NCI-H2081 treated with DMSO at 0.1 percent for 48 hours (cell line): Measurements from ENCODE around the gene NRXN3.

Source experiments
- DNase-seq: peaks from one replicate; lab custom pipeline; 2025; lab: John Stamatoyannopoulos, UW

NRXN3 gene

DNA sequence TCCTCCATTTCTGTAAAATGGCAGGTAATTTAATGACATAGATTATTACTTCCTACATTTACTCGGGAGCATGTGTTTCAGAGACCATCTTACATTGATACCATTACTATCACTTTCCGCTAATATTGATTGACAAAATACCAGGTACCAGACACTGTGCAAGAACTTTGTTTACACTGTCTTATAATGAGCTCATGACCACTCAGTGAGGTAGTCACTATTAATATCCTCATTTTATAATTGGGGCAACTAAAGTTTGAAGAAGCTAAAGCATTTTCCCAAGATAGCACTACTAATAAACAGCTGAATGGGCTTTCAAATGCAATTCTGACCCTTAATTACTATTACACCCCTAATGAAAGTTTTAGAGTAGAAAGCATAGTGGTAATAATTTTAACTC lies 1306.4 kb downstream of the NRXN3 start:
- no peak for DNase-seq

DNA sequence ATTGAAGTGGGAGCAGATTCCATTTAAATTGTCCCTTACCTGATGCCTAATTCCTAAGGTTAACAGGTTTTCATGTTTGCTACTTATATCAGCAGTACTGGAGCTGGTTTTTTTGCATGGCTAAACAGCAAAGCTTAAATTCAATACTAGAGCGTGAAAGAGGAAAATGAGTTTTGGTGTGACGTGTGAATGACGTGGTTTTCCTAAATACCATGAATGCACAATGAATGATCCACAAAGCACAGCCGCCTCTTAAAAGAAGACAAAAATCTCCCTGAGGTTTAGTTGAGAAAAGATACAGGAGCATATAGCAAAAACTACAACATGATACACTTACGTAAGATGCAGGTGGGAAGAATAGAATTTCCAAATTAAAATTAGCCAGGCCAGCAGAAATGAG lies 1310.0 kb downstream of the NRXN3 start:
- no peak for DNase-seq

DNA sequence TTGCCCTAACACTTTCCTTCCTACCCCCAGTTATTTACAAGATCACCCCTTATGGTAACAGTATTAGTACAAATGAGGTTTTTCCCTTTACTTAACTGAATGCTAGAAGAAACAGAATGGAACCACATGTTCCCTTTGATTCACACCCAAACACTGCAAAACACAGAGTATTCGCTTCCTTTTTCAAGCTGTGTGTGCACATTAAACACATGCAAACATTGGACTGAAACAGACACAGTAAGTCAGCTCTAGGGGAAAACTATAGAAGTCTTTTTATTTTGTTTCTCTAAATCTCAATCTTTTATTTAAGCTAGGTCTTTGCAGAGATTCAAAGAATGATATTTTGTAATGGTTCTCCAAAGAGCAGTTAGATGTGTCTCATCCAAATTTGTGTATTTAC lies 1312.7 kb downstream of the NRXN3 start:
- no peak for DNase-seq

DNA sequence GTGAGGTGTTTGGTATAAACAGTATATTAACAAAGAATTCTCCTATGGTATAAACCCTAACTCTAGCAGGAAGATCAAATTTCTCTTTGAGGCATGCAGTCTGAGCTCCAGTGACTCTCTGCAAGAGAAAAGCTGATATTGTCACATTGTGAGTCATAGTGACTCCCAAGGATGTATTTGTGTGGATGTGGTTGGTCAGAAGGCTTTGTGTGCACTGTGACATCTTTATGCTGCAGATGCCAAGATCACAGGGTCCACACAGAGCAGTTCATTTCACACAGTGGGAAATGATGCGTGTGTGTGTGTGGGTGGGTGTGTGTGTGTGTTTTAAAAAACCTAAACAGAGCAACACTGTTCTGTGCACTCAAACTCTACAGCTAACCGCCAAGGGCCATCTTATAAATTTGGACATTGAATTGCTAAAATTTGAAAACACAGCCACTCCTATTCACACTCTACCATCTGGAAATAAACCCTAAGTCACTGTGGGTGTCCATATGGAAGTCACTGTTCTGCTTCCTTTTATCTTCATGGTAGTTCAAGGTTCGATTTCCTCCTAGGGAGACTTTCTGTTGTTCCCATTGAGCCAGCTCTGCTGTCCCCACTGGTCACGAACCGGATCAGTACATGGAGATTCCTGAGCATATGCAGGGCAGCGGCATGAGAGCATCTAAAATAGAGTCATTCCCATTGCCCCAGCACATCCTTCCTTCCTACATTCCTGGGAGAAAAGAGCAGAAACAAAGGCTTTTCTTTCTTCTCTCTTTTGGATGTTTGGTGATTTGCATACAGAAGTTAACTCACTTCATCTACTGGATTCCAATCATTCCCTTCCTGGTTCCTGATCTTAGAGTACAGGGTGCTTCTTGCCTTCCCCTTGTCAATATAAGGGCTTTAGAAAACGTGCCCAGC lies 1313.6 kb downstream of the NRXN3 start:
- no peak for DNase-seq

DNA sequence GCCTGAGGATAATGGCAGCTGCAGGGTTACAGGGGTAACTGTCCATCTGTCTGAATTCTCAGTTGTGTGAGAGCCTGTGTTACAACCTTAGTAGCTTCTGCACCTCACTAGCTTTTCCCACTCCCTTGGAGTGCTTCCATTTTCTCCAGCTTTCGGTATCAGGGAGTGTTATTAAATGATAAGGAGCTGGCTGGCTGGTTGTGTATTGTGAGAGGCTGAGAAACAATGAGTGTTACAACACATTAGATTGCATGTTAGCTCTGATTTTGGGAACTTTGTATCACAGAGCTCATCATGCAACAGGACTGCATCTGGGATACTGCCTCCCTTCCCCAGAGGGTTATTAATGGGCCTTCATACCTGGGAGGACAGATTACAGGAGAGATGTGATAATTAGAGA lies 1317.5 kb downstream of the NRXN3 start:
- no peak for DNase-seq

DNA sequence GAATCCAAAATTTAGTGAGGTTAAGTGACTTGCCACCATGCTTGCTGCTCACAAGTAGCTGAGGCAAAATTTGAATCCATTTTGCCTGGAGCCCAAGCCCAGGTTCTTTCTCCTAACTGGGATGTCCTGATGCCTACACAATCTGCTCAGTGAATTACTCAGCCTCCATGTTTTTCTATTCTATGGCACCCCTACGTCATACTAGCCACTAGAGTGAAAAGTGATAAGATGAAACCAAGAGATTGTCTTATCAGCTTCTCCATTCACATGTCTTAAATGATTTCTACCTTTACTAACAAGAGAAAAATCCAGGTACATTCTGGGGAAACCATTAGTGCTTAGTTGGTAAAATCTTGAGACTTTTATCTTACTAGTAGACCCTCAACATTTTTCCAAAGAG lies 1321.0 kb downstream of the NRXN3 start:
- no peak for DNase-seq

DNA sequence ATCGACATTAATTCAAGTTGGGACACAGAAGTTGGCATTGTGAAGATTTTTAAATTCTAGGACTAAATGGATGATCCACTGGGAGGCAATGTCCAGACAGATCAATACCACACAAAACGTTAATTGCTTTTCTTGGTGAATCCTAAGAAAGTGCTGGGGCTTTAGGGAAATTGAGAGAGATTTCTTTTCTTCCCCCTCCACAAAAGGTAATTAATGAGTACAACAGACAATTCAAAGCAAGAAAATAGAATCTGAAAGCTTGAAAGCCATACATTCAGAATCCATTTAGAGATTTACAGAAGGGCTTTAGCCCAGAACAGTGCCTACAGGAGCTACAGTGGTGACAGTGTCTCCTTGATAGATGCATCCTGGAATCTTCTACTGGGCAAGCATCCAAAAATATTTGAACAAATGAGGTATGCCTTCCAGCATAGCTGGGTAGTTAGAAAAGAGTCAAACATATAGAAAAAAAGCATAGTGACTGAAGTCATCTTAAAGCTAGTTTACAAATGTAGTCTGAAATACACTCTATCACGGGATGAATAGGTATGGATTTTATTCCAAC lies 1323.0 kb downstream of the NRXN3 start:
- DNase-seq = no peak

DNA sequence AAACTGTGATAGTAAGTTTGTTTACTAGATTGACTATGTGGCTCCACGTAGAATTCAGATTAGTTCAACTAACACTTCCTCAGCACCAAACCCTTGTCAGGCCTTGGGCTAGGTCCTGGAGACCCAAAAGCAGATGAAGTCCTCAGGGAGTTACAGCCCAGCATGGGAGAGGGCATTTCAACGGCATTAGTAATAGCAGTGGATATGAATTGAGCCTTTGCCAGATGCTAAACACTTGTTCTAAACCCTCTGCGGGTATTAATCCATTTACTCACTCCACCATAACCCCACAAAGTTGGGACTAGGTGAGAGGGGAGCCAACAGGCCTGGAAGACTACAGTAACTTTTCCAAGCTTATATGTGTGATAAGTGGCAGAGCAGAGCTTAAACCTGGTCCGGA lies 1326.5 kb downstream of the NRXN3 start:
- no peak for DNase-seq

DNA sequence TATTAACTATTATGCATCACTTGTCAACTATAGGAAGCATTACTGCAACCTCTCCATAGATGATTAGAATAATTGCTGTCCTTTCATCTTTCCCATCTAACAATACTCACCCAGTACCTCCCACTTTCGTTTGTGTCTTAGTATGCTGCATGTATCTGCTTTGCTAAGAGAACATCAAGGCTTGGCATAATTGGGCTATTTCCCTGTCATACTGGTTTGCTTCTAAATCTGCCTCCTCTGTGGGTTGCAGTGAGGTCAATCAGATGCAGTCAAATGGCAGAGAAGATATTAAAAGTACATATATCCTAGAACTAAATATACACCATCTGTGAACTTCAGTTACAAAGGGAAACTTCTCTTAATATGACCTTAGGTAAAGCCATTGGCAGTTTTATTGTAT lies 1330.3 kb downstream of the NRXN3 start:
- DNase-seq = no peak

DNA sequence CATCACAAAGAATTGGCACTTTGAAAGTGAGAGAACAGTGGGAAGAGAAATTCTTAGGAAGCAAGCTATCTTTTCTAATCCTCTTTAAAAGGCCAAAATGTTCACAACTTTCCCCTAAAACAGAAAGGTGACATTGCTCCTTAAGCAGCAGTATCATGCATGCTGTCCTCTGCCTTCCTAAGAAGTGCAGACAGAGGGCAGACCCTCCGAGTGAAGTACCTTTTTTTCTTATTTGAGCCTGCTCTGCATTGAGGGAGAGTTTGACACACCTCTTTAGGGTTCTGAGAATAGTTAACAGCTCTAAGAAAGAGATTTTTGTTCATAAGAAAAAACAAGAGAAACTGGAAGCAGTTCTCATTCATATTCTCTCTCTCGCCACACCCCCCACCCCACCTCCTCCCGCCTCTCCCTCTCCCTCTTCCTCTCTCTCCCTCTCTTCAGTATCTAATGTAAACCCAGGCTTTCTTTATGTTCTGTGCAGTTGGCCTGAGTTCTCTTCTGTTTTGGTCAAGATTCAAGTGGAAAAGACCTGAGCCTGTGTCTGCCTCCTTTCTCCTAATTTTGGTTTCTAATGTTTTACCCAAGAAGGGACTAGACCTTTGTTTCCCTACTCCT lies 1332.1 kb downstream of the NRXN3 start:
- no peak for DNase-seq

DNA sequence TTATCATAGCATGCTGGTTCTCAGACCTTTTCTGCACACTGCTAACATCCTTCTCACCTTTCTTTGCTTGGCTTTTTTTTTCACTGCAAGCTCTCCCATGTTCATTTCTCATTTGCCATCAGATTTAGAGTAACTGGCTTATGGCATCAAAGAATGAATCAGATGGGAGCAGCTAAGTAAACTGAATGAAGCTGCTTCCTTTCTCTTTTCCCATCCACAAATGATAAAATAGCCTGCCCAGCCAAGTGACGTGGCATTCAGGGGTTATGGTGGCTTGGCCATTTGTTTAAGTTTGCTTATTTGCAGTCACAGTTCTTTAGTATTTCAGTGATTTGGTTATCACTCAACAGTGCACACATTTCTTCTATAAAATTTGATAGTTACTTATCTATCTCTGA lies 1332.6 kb downstream of the NRXN3 start:
- no peak for DNase-seq

DNA sequence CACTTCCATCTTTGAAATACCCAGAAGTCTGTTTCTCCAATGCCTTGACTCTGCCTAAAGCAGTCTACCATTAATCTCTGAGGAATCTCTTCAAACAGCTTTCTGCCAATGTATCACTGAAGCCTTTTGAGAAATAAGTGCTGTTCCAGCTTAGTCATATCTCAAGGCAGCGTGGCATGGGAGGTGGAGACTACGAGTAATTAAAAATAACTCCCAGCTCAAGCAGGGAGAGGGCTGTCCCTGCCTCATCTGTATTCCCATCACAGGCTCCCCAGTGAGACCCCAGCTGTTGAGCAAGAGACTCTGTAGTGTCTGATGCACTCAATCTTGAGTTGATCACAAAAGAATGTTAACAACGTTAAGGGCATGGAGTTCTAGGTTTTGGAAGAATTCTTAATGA lies 1340.5 kb downstream of the NRXN3 start:
- DNase-seq = no peak

DNA sequence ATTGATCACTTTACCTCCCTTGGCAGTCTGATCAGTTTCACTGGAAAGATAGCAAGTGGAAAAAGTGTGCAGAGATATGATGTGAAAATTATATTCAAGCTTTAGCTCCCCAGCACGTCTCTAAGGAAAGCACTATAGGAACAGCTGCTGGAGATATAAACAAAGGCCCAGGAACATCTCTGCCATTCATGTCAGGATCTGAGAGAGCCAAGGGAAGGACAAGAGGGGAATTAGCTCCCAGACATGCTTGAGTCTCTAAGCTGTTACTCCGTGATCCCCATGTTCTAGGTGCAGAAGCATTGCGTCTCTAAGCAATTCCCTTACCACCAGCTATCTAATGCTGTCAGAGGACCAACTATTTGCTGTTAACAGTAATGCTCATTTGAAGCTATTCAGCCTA lies 1341.0 kb downstream of the NRXN3 start:
- no peak for DNase-seq

DNA sequence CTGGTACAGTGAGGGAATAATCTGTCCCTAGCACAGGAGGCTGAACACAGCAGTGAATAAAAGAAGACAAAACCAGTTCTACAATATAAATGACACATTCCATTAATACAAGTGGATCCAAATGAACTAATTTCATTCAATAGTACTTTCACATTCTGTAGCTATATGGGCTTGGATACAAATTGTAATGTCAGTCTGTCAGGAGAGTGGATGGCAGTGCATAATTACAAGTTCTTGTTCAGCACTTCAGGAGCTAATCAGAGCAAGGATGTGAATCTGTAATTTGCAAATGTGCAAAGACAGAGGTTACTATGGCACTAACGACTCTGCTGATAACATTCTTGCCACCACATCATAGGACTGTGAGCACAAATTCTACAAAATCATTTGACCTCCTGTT lies 1343.3 kb downstream of the NRXN3 start:
- DNase-seq = no peak

DNA sequence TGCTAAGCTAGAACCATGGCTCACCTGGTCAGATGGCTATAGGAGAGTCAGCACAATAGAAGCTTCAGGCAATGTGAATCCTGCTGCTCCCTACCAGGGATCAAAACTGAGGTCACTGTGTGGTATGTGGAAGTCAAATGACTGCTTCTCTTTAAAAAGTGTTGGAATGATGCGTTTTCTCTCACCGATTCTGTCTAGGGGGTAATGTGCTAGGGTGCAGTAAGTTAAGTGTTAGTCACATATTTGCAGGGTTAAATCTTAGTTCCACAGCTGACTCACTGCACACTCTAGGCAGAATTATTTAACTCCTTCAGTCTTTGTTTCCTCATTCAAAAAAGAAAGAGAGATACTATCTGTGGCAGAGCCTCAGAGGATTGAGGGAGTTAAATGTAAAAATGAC lies 1344.5 kb downstream of the NRXN3 start:
- no peak for DNase-seq

DNA sequence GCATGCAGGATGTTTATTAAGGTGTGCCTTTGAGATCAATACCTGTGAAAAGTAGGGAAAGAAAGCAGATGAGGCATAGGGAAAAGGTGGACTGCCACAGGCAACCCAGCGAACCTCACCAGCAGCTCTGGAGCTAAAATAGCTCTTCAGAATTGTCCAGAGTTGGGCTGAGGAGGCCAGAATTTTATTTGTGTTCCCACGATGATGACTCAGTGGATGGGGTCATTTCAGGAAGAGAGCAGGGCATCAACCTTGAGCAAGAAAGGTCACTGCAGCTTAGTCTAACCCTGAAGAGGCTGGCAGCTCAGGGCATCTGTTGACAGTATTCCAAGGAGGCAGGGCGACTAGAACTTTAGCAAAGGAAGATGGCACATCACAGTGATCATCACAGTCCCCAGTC lies 1345.0 kb downstream of the NRXN3 start:
- no peak for DNase-seq

DNA sequence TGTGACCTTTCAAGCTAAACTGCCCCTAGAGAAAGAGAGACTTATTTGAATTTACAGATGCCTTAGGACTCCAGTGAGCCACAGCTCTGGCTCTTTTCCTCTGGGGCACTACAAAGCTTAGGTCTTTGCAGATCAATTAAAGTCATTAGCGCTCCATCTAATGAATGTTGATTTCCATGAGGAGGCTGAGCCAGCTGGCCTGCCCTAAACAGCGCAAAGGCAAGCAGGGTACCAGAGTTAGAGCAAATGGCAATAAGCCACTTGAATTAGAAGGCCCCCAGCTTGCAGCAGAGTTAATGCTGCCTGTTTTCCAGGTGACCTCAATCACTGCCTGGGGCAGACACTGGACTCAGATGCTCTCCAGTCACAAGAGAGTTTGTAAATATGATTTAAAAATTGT lies 1345.8 kb downstream of the NRXN3 start:
- no peak for DNase-seq

DNA sequence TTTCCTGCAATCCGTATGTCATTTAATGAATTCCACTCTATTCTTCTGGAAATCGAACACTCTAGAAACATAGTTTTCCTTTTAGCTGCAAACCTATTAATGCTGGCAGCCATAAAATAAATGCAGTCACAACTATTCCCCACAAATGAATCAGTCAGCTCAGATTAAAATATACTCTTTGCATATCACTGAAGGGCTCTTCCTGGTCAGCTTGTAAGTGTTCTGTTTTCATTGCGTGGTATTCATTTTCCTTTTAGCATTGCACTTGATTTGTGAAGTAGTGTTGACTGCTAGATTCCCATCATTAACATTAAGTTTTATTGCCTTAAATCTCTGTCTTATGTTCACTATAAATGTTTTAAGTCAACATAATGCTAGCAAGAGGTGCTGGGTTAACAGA lies 1355.2 kb downstream of the NRXN3 start:
- DNase-seq = no peak

DNA sequence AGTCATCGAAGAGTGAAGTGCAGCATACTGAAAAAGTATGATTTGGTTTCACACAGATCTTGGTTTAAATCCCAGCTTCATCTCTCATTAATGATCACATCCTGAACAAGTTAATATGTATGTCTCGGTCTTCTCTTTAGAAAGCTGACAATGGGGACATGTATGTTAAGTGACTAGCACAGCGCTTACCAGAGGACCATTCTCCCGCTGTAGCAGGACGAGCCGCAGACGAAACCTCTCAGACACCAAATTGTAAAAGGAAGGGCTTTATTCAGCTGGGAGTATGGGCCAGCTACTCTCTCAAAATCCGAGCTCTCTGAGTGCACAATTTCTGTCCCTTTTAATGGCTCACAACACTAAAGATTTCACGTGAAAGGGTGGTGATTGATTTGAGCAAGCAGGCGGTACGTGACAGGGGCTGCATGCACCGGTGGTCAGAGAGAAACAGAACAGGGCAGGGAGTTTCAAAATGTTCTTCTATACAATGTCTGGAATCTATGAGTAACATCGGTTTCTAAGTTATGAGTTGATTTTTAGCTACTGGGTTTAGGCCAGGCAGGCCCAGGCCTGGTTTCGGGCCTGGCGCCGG lies 1358.7 kb downstream of the NRXN3 start:
- no peak for DNase-seq

DNA sequence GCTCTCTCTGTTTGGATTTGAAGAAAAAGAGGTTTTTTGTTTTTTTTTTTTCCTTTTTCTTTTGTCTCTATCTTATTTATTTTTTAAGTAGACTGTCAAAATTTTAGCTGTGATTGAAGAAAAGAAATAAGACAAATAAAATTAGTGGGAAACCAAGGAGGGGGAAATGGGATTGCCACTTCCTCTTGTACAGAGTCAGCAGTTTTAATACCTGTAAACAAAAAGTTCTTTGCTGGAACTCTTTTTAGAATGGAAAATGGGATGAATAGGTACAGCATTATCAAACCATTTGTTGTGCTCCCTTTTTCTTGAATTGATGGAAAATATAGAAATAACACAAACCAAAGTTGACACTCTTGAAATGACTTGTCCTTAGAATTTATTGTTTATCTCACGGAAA lies 1360.4 kb downstream of the NRXN3 start:
- DNase-seq = no peak

DNA sequence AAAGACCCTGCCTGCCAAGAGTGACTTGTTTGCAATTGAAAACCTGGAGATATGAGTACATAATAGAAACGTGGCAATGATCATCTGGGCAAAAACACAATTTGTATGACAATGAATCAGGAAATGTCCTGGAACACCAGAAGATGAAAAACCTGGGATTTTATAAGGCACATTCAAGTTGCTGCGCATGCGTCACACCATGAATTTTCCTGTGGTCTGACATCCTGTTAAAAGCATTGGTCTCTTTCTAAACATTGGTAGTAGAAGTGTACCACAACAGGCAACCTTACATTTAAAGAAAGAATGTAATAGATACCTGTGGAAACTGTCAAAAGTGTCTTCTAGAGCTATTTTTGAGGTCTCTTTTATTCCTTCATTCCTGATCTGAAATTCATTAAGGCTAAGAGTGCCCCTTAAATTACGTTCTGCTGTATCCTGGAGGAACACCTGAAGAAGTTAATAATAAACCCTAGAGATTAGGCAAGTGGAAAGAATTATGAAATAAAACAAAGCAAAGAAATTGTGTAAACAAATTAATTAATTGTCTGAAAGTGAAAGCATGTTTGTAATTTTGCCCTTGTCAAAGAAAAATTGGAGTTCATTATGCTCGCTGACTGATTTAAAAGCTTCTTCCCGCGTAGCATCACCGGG lies 1364.7 kb downstream of the NRXN3 start:
- DNase-seq = no peak

DNA sequence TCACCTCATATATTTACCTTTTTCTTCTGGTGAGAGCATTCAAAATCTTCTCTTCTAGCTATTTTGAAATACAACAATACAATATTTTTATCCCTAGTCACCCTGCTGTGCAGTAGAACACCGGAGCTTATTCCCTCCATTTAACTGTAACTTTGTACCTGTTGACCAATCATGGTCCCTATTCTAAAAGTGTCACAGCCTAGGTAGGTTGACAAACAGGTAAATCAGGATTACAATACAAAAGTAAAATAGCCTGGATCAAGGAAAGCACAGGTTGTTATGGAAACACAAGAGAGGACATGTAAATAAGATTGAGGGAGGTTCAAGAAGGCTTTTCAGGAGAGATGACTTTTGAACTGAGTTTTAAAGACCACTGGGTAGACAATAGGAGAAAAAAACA lies 1370.2 kb downstream of the NRXN3 start:
- no peak for DNase-seq

DNA sequence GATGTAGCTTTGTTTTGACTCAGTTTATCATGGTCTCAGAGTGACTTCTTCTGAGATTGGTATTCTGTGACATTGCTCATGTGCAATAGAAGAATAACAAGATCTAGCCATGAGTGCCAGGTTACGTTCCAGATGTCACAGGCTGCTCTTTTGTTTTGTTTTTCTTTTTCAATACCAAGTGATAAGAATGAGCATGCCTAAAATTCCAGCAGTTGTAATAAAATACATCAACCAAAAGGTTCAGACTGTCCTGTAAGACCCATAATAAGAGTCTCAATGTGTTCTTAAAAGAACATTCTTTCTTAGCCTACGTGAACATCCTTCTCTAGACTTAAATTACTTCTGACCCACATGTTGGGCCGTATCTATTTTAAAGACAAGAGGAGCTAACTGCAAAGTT lies 1371.9 kb downstream of the NRXN3 start:
- DNase-seq = no peak
